Measurements from ENCODE around the gene AGMAT. TPM values are rescaled to one million over a fixed set of nuclear protein-coding genes. Genes with fewer than 3 reads are reported as not detected.
"Not testable (repeated sequence)": the region's sequence is repeated elsewhere in the genome, so short reads cannot be mapped to it uniquely, and the experiment has no call there.

The AGMAT gene
- total RNA-seq, 2 donors from 2014 or later: 15.3 to 16.6 TPM

DNA sequence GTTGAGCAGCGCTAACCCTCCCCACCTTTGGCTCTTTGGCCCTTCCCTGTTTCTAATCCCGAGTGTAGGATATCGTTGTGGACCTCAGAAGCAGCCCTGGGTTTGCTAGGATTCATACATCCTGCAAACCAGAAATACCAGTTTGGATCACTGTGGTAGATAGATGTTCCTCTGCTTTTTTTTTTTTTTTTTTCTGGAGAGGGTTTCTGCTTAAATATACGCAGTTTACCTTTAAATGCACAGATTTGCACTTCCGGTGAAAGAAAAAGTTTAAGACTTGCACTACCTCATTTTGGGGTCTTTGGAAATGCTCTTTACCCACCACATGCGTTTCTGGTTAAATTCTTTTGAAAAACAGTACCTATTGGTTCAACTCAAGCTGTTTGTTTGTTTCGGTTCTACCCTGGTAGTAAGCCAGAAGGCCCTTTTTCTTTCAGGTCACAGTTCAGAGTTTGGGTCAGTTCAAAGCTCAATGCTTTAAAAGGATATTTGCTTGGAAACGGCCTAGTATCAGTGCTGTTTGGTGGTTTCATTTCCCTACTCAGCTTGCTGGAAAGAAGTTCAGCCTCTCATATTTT is 33.3 kb upstream of the AGMAT start:
- Mint-ChIP-seq H3K9me3 (no peaks in the 10 kb centered on the region), H3K27ac (peak overlapping the region; percentile 89 to 93), H3K36me3 (peaks cover 8 to 19% of the 10 kb centered on the region in 2 donors)
- ATAC-seq (peak in 1 of 2 donors; percentile 7), DNase-seq (ENCODE audit: low spot score in 2 of 2) (no peak)

DNA sequence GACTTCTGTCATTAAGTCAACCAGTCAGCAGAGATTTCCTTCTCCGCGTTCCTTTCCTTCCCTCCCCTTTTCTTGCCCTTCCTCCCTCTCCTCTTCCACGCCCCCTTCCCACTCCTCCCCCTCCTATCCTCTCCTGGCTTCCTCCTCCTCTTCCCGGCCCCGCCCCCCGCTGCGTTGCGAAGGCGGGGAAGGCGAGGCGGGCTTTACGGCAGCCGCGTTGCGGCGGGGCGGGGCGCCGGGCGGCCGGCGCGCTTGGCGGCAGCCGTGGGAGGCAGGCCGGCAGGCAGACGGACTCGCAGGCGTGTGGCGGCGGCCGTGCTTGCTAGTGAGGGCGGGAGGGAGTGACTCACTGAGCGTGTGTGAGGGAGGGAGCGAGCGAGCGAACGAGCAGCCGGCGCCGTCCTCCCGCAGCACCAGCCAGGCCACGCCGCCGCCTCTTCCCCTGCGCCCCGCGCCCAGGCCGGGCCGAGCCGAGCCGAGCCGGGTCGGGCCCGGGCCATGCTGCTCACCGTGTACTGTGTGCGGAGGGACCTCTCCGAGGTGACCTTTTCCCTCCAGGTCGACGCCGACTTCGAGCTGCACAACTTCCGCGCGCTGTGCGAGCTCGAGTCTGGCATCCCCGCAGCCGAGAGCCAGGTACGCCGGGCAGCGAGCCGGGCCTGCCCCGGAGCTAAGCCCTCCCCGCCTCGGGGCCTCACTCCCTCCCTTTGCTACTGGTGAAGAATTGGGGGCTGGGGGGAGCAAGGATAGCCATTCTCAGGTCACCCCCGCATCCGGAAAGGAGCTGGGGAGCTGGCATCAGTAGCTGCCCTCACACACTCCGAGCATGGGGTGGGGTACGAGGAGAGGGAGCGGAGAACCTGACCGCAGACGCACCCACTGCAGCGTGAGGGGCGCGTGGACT is 32.6 kb upstream of the AGMAT start, which contains the start of gene DDI2:
Gene DDI2 (plus strand): TSS at position 286 of the 904 bp plus-strand sequence. CDS start 213 bp downstream, at position 499.
- Mint-ChIP-seq H3K36me3 (peaks cover 8 to 12% of the 10 kb centered on the region in 2 donors), H3K9me3 (no peaks in the 10 kb centered on the region), H3K27ac (peak within 1 kb of the TSS; percentile 89 to 93)
- DNase-seq (ENCODE audit: low spot score in 2 of 2) (peak; percentile 94 to 96), ATAC-seq (peak; percentile 92 to 96)

DNA sequence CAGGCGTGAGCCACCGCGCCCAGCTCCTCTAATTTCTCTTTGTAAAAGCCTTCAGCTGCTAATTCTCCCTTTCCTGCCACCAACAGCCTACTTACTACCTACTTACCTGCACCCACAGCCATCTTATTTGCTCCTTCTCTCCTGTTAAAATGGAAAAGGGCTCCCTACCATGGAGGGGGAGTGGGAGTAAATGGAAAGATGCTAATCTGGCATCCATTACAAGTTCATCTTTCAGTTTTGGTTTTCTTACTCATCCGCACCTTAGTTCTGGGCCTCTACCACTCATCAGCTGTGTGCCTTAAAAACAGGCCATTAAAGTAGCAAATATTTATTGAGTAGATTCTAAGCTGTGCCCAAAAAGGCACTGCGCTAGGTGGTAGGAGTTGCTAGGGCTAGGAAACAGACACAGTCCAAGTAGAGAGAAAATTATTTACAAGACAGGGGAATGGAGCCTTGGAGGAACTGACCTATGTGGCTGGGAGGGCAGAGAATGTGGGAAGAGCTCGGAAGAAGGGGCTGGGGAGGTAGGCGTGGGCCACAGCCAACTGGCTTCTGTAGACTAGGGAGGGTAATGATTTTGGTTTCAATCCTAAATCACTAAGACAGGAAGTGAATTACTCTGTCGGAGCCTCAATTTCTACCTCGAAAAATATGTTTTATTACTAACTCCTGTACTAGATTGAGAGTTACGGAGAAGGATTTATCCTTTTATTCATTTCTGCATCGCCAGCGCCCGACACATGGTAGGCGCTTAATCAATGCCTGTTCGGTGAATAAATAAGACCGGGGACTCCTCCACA is 31.7 kb upstream of the AGMAT start:
- ATAC-seq (peak; percentile 43 to 46), DNase-seq (ENCODE audit: low spot score in 2 of 2) (peak in 1 of 2 donors; percentile 10)
- Mint-ChIP-seq H3K9me3 (no peaks in the 10 kb centered on the region), H3K36me3 (peaks cover 8 to 12% of the 10 kb centered on the region in 2 donors), H3K27ac (peak overlapping the region; percentile 89)

DNA sequence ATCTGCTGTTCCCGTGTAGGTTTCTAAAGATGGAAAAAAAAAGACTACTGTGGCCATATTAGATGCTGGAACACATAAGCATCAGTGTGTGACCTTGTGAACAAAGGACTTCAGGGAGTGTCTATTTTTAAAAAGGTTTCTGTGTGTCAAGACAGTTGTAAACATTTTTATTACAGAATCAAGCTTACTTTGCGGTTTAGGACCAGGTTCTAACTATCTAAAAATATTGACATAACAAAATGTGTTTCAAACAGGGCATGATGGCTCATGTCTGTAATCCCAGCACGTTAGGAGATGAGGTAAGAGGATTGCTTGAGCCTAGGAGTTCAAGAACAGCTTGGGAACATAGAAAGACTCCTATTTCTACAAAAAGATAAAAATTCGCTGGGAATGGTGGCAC is 25.3 kb upstream of the AGMAT start:
- H3K36me3 Mint-ChIP-seq: no peaks in the 10 kb centered on the region
- H3K9me3 Mint-ChIP-seq: no peaks in the 10 kb centered on the region
- DNase-seq (ENCODE audit: low spot score in 2 of 2) (no peak), ATAC-seq (no peak)
- no peak overlapping the region for H3K27ac Mint-ChIP-seq

DNA sequence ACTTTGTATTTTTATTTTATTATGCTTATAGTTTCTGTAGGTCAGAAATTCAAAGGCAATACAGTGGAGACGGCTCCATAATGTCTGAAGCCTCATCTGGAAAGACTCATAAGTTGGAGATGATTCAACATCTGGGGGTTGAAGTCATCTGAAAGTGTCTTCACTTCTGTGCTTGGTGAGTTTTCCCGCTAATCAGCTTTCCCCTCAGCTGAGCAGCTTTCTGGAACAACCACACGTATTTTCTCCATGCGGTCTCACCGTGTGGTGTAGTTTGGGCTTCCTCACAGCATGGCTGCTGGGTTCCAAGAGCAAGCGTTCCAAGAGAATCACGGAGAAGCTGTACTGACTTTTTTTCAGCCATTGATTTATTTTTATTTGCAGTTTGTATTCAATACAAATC is 24.8 kb upstream of the AGMAT start:
- DNase-seq (ENCODE audit: low spot score in 2 of 2) (no peak), ATAC-seq (no peak)
- Mint-ChIP-seq H3K9me3 (no peaks in the 10 kb centered on the region), H3K27ac (no peak overlapping the region), H3K36me3 (no peaks in the 10 kb centered on the region)

DNA sequence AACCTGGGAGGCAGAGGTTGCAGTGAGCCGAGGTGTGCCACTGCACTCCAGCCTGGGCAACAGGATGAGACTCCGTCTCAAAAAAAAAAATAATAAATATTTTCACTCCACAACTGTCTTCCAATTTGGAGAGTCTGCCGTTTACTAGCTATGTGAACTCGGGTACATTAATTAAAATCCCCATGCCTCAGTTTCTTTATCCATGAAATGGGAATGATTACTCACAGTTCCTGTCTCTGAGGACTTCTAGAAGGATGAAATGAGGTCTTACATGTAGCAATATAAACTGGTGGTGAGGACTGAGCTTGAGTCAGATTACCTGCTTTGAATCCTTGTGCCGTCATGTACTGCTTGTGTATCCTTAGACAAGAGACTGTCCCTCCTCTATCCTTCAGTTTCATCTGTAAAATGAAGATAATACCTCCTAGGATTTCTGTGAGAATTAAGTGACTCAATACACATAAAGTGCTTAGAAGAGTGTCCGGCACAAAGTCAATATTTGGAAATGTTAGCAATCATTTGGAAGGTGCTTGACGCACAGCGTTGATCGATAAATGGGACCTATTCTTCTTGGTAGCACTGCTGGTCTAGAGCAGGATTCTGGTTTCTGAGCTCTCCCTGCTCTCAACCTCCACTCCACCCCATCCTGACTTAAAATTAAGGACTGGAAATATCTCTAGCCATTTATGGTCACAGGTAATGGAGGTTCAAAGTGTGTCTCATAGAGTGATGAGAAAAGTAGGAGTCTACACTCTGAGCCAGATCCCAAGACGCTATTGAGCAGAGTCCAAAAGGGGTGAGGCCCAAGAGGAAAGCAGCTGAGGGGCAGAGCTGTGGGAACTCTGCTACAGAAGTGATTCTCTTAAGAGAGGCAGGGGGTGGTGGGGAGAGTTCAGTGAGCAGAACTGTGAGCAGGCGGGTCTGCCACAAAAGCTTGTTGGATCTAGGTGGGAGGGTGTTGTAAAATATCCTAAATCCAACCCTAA is 20.8 kb upstream of the AGMAT start:
- DNase-seq (ENCODE audit: low spot score in 2 of 2) (no peak), ATAC-seq (no peak)
- Mint-ChIP-seq H3K36me3 (peaks cover 8 to 10% of the 10 kb centered on the region in 2 donors), H3K9me3 (peaks cover 0 to 6% of the 10 kb centered on the region in 2 donors), H3K27ac (no peak overlapping the region)

DNA sequence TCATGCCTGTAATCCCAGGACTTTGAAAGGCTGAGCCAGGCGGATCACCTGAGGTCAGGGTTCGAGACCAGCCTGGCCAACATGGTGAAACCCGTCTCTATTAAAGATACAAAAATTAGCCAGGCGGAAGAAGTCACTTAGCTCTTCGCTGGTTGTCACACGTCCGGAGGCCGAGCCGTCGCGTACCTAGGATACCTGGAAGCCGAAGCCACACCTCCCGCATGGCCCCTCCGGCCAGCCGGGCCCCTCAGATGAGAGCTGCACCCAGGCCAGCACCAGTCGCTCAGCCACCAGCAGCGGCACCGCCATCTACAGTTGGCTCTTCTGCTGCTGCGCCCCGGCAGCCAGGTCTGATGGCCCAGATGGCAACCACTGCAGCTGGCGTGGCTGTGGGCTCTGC is 19.5 kb upstream of the AGMAT start:
- not testable (repeated sequence) for ATAC-seq; DNase-seq (ENCODE audit: low spot score in 2 of 2); H3K9me3 Mint-ChIP-seq
- Mint-ChIP-seq H3K27ac (peak overlapping the region in 1 of 2 donors; percentile 73), H3K36me3 (peaks cover 8 to 10% of the 10 kb centered on the region in 2 donors)

DNA sequence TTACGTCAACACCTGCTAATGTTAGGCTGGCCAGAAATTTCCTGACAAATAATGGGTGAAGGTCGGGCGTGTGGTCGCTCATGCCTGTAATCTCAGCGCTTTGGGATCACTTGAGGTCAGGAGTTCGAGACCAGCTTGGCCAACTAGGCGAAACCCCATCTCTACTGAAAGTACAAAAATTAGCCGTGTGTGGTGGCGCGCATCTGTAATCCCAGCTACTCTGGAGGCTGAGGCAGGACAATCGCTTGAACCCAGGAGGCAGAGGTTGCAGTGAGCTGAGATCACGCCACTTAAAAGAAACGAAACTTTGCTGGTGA is 19.1 kb upstream of the AGMAT start:
- Mint-ChIP-seq H3K36me3 (peaks cover 8 to 10% of the 10 kb centered on the region in 2 donors), H3K27ac (peak overlapping the region in 1 of 2 donors; percentile 73)
- DNase-seq (ENCODE audit: low spot score in 2 of 2); H3K9me3 Mint-ChIP-seq; ATAC-seq: not testable (repeated sequence)

DNA sequence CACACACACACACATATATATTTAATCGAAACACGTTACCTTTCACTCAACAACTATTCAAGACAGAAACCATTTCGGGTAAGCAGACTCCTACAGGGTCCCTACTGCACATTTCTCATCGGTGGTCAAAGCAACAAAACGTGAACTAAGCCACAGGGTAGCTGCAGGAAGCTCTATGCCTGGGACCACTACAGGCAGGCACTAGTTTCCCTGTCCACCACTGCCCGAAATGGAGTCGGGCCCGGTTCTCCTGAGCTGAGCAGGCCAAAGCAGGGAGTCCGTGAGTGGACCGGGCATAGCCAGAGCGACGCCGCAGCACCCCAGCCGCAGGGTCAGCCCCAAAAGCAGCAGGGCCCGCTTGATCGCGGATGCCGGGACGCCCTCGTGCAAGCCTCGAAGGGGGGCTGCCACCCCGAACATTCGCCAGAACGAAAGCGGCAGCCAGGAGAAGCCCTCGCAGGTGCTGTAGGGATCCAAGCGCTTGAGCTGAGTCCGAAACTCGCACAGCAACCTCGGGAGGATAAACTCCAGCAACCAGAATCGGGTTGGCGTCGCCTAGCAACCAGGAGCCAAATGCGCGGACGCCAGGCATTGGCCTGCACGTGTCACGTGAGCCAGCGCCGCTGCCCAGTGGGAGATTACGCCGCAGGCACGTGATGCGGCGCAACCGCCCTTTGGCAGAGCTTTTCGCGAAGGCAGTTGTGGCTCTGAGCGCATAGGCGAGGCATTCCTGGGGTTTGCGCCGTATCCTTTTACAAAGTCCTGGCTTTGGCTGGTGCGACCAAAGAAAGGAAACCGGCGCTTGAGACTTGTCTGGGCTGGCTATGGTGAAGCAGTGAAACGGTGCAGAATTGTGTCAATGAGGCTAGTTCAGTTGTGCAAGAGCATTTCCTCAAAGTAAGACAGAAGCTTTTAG is 18.5 kb upstream of the AGMAT start:
- peak overlapping the region; percentile 73 to 77 for H3K27ac Mint-ChIP-seq
- peaks cover 0 to 6% of the 10 kb centered on the region in 2 donors for H3K9me3 Mint-ChIP-seq

DNA sequence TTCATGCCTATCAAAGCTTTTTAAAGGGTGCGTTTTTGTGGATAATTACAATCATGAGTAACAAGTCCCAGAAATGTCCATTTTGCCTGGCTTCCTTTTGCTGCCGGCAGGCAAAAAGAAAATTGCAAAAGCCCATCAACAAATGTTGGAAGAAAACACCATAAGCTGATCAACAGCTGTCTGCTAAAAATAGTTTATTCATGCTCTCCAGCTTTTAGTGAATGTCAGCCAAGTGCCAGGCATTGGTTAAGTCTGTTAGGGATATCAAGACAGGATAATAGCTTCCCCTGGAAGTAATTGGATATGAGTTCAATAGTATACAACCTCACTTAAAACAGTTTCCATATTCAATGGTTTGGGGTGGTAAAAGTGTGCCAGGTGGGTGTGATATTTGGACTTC is 13.6 kb upstream of the AGMAT start:
- peaks cover under 1 to 1% of the 10 kb centered on the region in 2 donors for H3K36me3 Mint-ChIP-seq
- H3K27ac Mint-ChIP-seq: no peak overlapping the region
- DNase-seq (ENCODE audit: low spot score in 2 of 2) (no peak), ATAC-seq (no peak)
- H3K9me3 Mint-ChIP-seq: no peaks in the 10 kb centered on the region

More for the DNA sequence above, 18.5 kb upstream of the AGMAT start:
- peaks cover 8 to 10% of the 10 kb centered on the region in 2 donors for H3K36me3 Mint-ChIP-seq
- DNase-seq (ENCODE audit: low spot score in 2 of 2) (peak; percentile 89 to 93), ATAC-seq (peak; percentile 98 to 99)

DNA sequence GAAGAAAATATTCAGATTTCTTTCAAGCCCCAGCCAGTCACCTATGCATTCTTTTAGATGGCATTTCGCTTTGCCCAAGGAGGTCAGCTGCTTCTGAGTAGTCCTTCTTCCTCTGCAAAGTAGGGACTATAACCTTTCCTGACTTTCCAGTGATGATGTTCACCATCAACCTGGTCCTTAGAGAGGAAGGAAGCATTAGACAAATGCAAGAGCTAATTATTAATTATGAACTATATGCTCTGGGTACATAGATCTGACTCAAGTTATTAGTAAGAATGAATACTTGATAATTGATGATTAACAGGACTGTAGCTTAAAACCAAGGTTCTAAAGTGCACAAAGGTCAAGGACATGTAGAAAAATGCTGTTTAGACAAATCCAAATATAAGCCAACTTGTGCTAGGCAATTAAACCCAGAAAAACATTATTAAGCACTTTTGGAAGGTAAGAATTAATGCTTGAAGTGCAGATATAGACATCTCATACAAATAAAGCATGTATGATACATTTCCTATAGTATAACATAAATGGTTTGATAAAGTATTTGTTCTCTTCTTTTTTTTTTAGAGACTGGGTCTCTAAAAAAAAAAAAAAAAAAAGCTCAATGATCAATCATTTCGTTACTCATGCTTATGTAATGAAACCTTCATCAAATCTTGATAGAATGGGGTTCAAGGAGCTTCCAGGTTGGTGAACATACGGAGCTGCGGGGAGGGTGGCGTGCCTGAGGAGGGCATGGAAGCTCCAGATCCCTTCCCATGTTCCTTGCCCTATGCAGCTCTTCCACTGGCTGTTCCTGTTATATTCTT is 11.2 kb upstream of the AGMAT start:
- ATAC-seq: no peak
- Mint-ChIP-seq H3K27ac (no peak overlapping the region), H3K36me3 (no peaks in the 10 kb centered on the region), H3K9me3 (no peaks in the 10 kb centered on the region)
- DNase-seq (ENCODE audit: low spot score in 2 of 2): no peak

DNA sequence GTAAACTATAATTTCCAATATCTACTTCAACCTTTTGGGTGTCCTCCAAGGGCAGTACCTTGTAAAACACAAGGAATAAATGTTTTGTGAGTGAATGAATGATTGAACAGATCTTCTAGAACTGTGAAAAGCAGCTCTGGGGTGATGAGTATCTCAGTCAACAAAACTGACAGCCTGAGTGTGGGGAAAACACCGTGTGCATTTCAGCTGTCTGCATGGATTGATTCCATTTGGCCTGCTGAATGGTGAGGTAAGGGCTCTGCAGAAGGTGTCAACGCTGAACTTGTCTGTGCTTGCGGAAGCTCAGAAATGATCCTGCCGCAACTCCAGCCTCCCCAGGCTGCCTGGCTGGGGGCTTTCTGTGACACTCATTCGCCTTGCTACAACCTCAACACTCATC is 7.4 kb upstream of the AGMAT start:
- Mint-ChIP-seq H3K36me3 (peaks cover 8 to 14% of the 10 kb centered on the region in 2 donors), H3K27ac (no peak overlapping the region), H3K9me3 (no peaks in the 10 kb centered on the region)
- DNase-seq (ENCODE audit: low spot score in 2 of 2): no peak
- no peak for ATAC-seq

DNA sequence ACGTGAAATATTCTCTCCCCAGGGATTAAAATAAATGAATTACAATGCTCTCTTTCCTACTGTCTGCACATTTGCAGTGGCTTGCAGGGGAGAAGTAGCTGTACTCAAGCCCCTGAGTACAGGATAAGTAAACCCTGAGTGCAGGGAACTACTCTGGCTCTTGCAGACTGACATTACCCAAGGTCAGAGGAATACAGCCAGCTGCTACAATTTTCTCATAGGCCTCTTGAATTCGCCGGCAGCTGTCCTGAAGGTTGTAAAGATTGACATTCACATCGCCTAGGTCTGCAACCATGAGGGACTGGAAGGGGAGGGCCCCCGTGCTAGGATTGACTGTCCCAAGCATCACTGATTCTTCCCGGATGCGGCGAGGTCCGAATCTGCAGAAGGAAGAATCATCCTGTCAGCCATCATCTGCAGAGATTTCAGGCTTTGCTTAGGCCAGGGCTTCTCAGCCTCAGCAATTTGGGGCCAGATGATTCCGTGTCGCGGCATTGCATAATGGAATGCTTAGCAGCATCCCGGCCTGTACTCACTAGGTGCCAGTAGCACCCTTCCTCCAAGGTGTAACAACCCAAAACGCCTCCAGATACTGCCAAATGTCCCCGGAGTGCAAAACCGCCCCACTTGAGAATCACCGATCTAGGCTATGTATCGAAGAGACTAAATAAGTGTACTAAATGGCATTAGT is 1.7 kb downstream of the AGMAT start:
- DNase-seq (ENCODE audit: low spot score in 2 of 2) (no peak), ATAC-seq (no peak)
- Mint-ChIP-seq H3K36me3 (peaks cover 34 to 46% of the 10 kb centered on the region in 2 donors), H3K9me3 (no peaks in the 10 kb centered on the region), H3K27ac (peak overlapping the region in 1 of 2 donors; percentile 94)

DNA sequence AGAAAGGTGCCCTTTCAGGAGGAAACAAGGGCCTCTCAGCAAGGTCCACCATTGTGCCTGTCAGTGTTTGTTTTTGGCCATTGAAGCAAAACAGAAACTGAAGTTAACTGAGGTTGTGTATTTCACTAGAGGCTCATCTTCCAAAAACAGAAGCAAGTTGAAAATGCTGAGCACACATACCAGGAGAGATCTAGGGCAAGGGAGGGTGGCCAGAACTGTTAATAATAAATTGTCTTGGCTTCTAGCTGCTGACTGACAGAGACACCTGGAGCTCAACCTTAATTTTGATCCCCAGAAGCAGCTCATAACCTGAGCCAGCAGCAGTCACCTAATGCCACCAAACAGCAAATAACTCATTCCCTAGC is 5.2 kb downstream of the AGMAT start:
- ATAC-seq (no peak), DNase-seq (ENCODE audit: low spot score in 2 of 2) (no peak)
- H3K9me3 Mint-ChIP-seq: no peaks in the 10 kb centered on the region
- H3K27ac Mint-ChIP-seq: peak overlapping the region; percentile 94 to 95
- peaks cover 35 to 37% of the 10 kb centered on the region in 2 donors for H3K36me3 Mint-ChIP-seq

Measured in activated naive CD4-positive, alpha-beta T cell treated with anti-CD3 and anti-CD28 coated beads, Interleukin-2, amount 50 U/mL, for 72 hours (primary cell).